ENCODE data around the gene ZBTB49. TPM values are rescaled to one million over a fixed set of nuclear protein-coding genes. Genes with fewer than 3 reads are reported as not detected.

The ZBTB49 gene
- total and polyA plus RNA-seq, 2 of the 4 experiments (the other 2 are of a cell fraction): 3.2 to 4.8 TPM

- Histone ChIP-seq H3K4me2 (ENCODE audit: low read depth, low read length) (no peak overlapping the region), H2AK5ac (ENCODE audit: low read depth, low read length) (no peak overlapping the region), H3K27ac (ENCODE audit: insufficient read depth, low read length) (no peak overlapping the region), H2BK20ac (ENCODE audit: low read depth, low read length) (no peak overlapping the region), H3K14ac (replicated peaks; ENCODE audit: low read depth, low read length) (no peak overlapping the region), H3K27me3 (ENCODE audit: control insufficient read depth, insufficient read depth, low read length) (no peaks in the 10 kb centered on the region), H2BK15ac (ENCODE audit: low read depth, low read length) (no peak overlapping the region), H3K36me3 (ENCODE audit: control insufficient read depth, insufficient read depth, low read length) (peaks cover 19% of the 10 kb centered on the region), H4K8ac (ENCODE audit: low read depth in 2 of 2, low read length in 2 of 2) (no peak overlapping the region), H4K20me1 (ENCODE audit: insufficient read depth, low read length) (no peaks in the 10 kb centered on the region), H3K4me1 (ENCODE audit: control insufficient read depth, insufficient read depth, low read length) (no peaks in the 10 kb centered on the region; the same call in 1 of the 2 replicates), H3K9me3 (ENCODE audit: control insufficient read depth, insufficient read depth, low read length) (no peaks in the 10 kb centered on the region), H3K79me1 (ENCODE audit: low read depth in 1 of 2, low read length in 2 of 2) (no peaks in the 10 kb centered on the region), H2BK5ac (ENCODE audit: low read depth, low read length, poor library complexity, severe bottlenecking) (no peak overlapping the region), H3K9ac (ENCODE audit: low read depth, low read length) (no peak overlapping the region), H2AFZ (replicated peaks; ENCODE audit: low read length, poor library complexity) (no peak overlapping the region), H2AK9ac (replicated peaks; ENCODE audit: low read depth, low read length, poor library complexity) (no peak overlapping the region), H3K4ac (ENCODE audit: low read depth, low read length) (no peak overlapping the region), H3K4me3 (ENCODE audit: insufficient read depth, low read depth, low read length) (no peak overlapping the region), H3K9me1 (ENCODE audit: insufficient read depth, low read length) (no peaks in the 10 kb centered on the region), H2BK120ac (ENCODE audit: low read depth, low read length) (no peak overlapping the region), H3K23ac (ENCODE audit: low read depth, low read length) (no peak overlapping the region), H4K5ac (ENCODE audit: low read depth, low read length) (no peak overlapping the region), H3K18ac (ENCODE audit: low read depth, low read length) (no peak overlapping the region), H3K56ac (ENCODE audit: extremely low read depth, insufficient read depth, low read length) (no peak overlapping the region), H4K91ac (ENCODE audit: insufficient read depth, low read depth, low read length) (no peak overlapping the region)
- dilution Hi-C loops (cut with HindIII; ENCODE audit: low sequenced_read_pairs, unreplicated experiment) (no loop called here), intact Hi-C loops (cut with micrococcal nuclease) (no loop called here), in situ Hi-C loops (cut with MboI; ENCODE audit: low sequenced_read_pairs) (no loop called here)
- TF ChIP-seq USF2 (IDR thresholded peaks at IDR 0.05; ENCODE audit: low read depth, low read length): no peak
- no peak for TF ChIP-seq CHD1 (IDR thresholded peaks at IDR 0.05; ENCODE audit: low read depth, low read length)
- TF ChIP-seq MXI1 (IDR thresholded peaks at IDR 0.05; ENCODE audit: borderline replicate concordance, low read depth, low read length): no peak
- no peak for TF ChIP-seq MAZ (IDR thresholded peaks at IDR 0.05; ENCODE audit: borderline replicate concordance, low read depth, low read length)
- TF ChIP-seq RFX5 (IDR thresholded peaks at IDR 0.05; ENCODE audit: low read depth, low read length): no peak
- no peak for TF ChIP-seq FOS (IDR thresholded peaks at IDR 0.05; ENCODE audit: low read depth, low read length)
- POLR2A ChIA-PET (ENCODE audit: unreplicated experiment): no interaction called here
- no CpG with 5 or more reads among the region's 5 CpGs for WGBS, 2 experiments (ENCODE audit: extremely low coverage in 2 of 2, insufficient read length in 1 of 2)
- CTCF ChIA-PET: interaction anchor here (1.6 kb wide), 1 partner anchor 8 kb away, joined by 5 read pairs; no protein-coding TSS in a partner anchor
- no peak for ATAC-seq (ENCODE audit: low read depth)
- no peak for DNase-seq
- BruUV-seq (replicated peaks): no TSS peak
Measured at GRCh38 chr4:4267981-4268380, 22.1 kb upstream of the ZBTB49 start.

All from IMR-90 (cell line).